ENCODE results near the gene AGTPBP1.

The AGTPBP1 gene

GRCh38 chr9:85528607-85529006, 213.1 kb downstream of the AGTPBP1 start:
- no peak for DNase-seq

- DNase-seq = no peak
These were observed 213.6 kb downstream of the AGTPBP1 start for GRCh38 chr9:85528142-85528541.

GRCh38 chr9:85527331-85528020, 214.3 kb downstream of the AGTPBP1 start:
- DNase-seq = no peak

- no peak for DNase-seq
These were observed 217.2 kb downstream of the AGTPBP1 start for GRCh38 chr9:85524531-85524930.

- peak; percentile 11 for DNase-seq
These were observed 218.6 kb downstream of the AGTPBP1 start for GRCh38 chr9:85523202-85523601.

- peak; percentile 55 for DNase-seq
These were observed 219.2 kb downstream of the AGTPBP1 start for GRCh38 chr9:85522459-85523092.

- DNase-seq = no peak
These were observed 220.2 kb downstream of the AGTPBP1 start for GRCh38 chr9:85521371-85522197.

- no peak for DNase-seq
These were observed 224.6 kb downstream of the AGTPBP1 start for GRCh38 chr9:85516976-85517637.

- peak; percentile 23 for DNase-seq
These were observed 225.3 kb downstream of the AGTPBP1 start for GRCh38 chr9:85516455-85516854.

GRCh38 chr9:85515021-85515420, 226.7 kb downstream of the AGTPBP1 start:
- no peak for DNase-seq

- no peak for DNase-seq
These were observed 227.5 kb downstream of the AGTPBP1 start for GRCh38 chr9:85514256-85514655.

GRCh38 chr9:85511746-85512145, 230.0 kb downstream of the AGTPBP1 start:
- DNase-seq = no peak

- DNase-seq = no peak
These were observed 230.8 kb downstream of the AGTPBP1 start for GRCh38 chr9:85510830-85511504.

GRCh38 chr9:85508616-85509015, 233.1 kb downstream of the AGTPBP1 start:
- peak; percentile 8 for DNase-seq

- DNase-seq = no peak
These were observed 236.1 kb downstream of the AGTPBP1 start for GRCh38 chr9:85505612-85506011.

- DNase-seq = no peak
These were observed 238.7 kb downstream of the AGTPBP1 start for GRCh38 chr9:85502815-85503655.

- DNase-seq = no peak
These were observed 239.9 kb downstream of the AGTPBP1 start for GRCh38 chr9:85501882-85502281.

- no peak for DNase-seq
These were observed 240.3 kb downstream of the AGTPBP1 start for GRCh38 chr9:85501456-85501855.
